ES-I3 (cell line): ENCODE data around the gene SYNE2.

Source experiments
- H3K36me3 ChIP-seq: 2 replicates; pipeline ENCODE4 v1.6.1; 2013; ENCODE audit warnings: mild to moderate bottlenecking, low read length, control low read depth, moderate library complexity; ENCODE audit not compliant: insufficient read depth
- H3K4me1 ChIP-seq: 2 replicates; pipeline ENCODE4 v1.6.1; 2013; ENCODE audit warnings: mild to moderate bottlenecking, control low read depth, low read length; ENCODE audit not compliant: insufficient read depth
- H3K9ac ChIP-seq: 2 replicates; pipeline ENCODE4 v1.6.1; 2013; ENCODE audit warnings: low read depth, mild to moderate bottlenecking, low read length, moderate library complexity
- H3K9me3 ChIP-seq: 2 replicates; pipeline ENCODE4 v1.6.1; 2013; ENCODE audit warnings: mild to moderate bottlenecking, low read length, moderate library complexity; ENCODE audit not compliant: control insufficient read depth, insufficient read depth

SYNE2 gene

GRCh38 chr14:64118892-64119291 lies 266.1 kb downstream of the SYNE2 start:
- no peak overlapping the region for H3K9ac ChIP-seq
- H3K9me3 ChIP-seq, result no peaks in the 10 kb centered on the region
- H3K36me3 ChIP-seq, result peaks cover 5% of the 10 kb centered on the region
- 0 out of 2 replicates have a peak, but pooled peaks cover under 1% of the 10 kb centered on the region for H3K4me1 ChIP-seq

GRCh38 chr14:64119500-64119899 lies 266.7 kb downstream of the SYNE2 start:
- Histone ChIP-seq H3K9me3 (no peaks in the 10 kb centered on the region), H3K4me1 (no peaks in the 10 kb centered on the region), H3K9ac (no peak overlapping the region), H3K36me3 (peaks cover 5% of the 10 kb centered on the region)

- Histone ChIP-seq H3K36me3 (peaks cover 5% of the 10 kb centered on the region), H3K9ac (no peak overlapping the region), H3K4me1 (no peaks in the 10 kb centered on the region), H3K9me3 (no peaks in the 10 kb centered on the region)
Measured at GRCh38 chr14:64119980-64120379, 267.2 kb downstream of the SYNE2 start.

DNA sequence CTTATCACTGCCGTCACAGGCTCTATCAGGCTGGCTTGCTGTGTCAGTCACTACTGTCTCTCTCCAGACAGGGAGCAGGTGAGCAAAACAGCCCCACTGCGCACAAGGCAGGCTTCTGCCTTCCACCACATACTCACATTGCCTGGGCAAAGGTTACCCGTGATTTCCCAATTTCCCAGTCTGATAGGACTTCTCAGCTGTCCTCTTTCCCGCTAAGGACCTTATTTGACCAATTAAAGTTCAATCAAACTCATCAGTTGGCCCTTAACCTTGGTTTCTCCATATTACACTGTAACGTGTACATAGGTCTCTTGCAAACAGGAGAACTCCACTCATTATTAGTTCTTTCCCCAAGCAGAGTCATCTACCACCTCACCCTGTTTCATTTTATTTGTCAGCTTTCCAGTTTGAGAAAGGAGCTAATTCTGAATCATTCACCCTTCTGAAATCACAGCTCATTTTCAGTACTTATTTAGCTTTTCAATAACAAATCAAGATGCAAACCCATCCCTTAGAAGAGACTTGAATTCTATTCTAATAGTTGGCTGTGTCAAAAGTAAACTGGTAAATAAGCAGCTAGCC lies 270.5 kb downstream of the SYNE2 start:
- no peaks in the 10 kb centered on the region for H3K9me3 ChIP-seq
- no peak overlapping the region for H3K9ac ChIP-seq
- no peaks in the 10 kb centered on the region for H3K4me1 ChIP-seq
- peaks cover 18% of the 10 kb centered on the region for H3K36me3 ChIP-seq

GRCh38 chr14:64125270-64125669 lies 272.5 kb downstream of the SYNE2 start:
- H3K36me3 ChIP-seq, result peaks cover 21% of the 10 kb centered on the region

GRCh38 chr14:64126548-64126947 lies 273.7 kb downstream of the SYNE2 start:
- Histone ChIP-seq H3K9me3 (no peaks in the 10 kb centered on the region), H3K9ac (no peak overlapping the region), H3K4me1 (no peaks in the 10 kb centered on the region), H3K36me3 (peaks cover 21% of the 10 kb centered on the region)

More at GRCh38 chr14:64125270-64125669, 272.5 kb downstream of the SYNE2 start:
- Histone ChIP-seq H3K9ac (no peak overlapping the region), H3K4me1 (no peaks in the 10 kb centered on the region), H3K9me3 (no peaks in the 10 kb centered on the region)

DNA sequence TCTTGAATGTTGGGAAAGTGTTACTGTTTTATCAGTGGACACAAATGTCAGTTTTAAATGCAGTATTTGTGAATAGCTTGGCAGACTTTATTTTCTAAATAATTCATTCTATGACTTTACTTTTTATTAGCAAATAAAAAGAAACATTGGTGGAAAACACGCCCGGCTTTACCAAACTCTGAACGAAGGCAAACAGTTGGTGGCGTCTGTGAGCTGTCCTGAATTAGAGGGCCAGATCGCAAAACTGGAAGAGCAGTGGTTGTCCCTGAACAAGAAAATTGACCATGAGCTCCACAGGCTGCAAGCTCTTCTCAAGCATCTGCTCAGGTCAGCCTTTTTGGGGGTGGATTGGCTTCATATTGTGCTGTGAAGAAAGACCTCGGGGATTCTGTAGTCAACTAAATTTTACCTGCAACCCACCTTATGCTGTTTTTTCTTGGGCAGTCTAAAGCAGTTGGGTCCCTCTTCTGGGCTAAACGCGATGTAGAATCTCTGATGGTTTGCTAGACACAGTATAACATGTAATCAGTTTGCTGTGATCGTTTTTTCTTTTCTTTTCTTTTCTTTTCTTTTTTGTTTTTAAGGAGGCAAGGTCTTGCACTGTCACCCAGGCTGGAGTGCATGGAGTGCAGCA lies 285.0 kb downstream of the SYNE2 start:
- H3K36me3 ChIP-seq, result no peaks in the 10 kb centered on the region; the same call in 1 of the 2 replicates
- H3K4me1 ChIP-seq, result no peaks in the 10 kb centered on the region
- no peak overlapping the region for H3K9ac ChIP-seq
- H3K9me3 ChIP-seq, result no peaks in the 10 kb centered on the region

- Histone ChIP-seq H3K4me1 (no peaks in the 10 kb centered on the region), H3K36me3 (no peaks in the 10 kb centered on the region; the same call in 1 of the 2 replicates), H3K9me3 (no peaks in the 10 kb centered on the region), H3K9ac (no peak overlapping the region)
Measured at GRCh38 chr14:64147126-64147790, 294.5 kb downstream of the SYNE2 start.

DNA sequence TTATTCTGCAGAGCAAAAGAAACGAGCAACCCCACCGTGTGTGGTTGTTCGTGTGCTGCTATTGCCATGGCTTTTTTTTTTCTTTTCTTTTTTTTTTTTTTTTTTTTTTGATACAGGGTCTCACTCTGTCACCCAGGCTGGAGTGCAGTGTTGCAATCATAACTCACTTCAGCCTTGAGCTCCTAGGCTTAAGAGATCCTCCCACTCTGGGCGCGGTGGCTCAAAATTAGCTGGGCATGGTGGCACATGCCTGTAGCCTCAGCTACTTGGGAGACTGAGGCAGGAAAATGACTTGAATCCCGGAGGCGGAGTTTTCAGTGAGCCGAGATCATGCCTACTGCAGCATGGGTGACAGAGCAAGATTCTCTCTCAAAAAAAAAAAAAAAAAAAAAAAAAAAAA lies 297.1 kb downstream of the SYNE2 start:
- Histone ChIP-seq H3K4me1 (no peaks in the 10 kb centered on the region), H3K9me3 (no peaks in the 10 kb centered on the region), H3K36me3 (no peaks in the 10 kb centered on the region), H3K9ac (no peak overlapping the region)

- Histone ChIP-seq H3K4me1 (no peaks in the 10 kb centered on the region), H3K36me3 (no peaks in the 10 kb centered on the region), H3K9me3 (no peaks in the 10 kb centered on the region), H3K9ac (no peak overlapping the region)
Measured at GRCh38 chr14:64158608-64159007, 305.8 kb downstream of the SYNE2 start.

- Histone ChIP-seq H3K4me1 (no peaks in the 10 kb centered on the region), H3K36me3 (no peaks in the 10 kb centered on the region), H3K9ac (no peak overlapping the region), H3K9me3 (no peaks in the 10 kb centered on the region)
Measured at GRCh38 chr14:64159588-64159987, 306.8 kb downstream of the SYNE2 start.

- H3K36me3 ChIP-seq, result no peaks in the 10 kb centered on the region
- H3K9ac ChIP-seq, result no peak overlapping the region
- no peaks in the 10 kb centered on the region for H3K4me1 ChIP-seq
- H3K9me3 ChIP-seq, result no peaks in the 10 kb centered on the region
Measured at GRCh38 chr14:64170181-64170580, 317.4 kb downstream of the SYNE2 start.

DNA sequence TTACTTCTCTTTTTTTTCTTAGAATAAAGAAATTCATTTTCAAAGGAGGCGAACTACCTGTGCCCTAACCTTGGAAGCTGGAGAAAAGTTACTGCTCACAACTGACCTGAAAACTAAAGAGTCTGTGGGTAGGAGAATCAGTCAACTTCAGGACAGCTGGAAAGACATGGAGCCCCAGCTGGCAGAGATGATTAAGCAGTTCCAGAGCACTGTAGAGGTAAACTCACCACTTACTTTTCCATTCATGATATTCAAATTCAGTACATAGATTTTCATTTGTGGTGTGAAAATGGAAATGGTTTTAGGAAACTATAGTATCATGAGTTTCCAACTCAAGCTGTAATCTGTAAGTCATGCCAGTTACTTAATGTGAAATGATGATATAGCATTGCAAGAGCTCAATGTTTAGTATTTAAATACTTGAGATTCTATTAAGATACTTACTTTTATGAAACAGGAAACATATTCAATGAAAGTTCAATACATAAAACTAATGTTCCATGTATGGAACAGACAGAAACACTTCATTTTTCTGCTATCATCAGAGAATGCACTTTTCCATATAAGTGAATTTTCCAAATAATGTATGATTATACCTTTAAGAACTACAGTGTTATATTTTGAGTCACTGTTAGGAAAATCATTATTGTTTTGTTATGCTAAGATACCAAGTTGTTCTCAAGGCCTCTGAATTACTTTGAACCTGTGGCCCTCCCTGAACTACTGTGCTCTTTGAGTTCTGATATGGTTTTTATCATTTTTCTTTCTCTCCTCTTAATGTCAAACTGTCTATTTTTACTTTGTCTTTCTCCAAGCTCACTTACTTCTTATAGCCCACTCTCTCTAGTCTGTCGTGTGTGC lies 322.3 kb downstream of the SYNE2 start:
- no peak overlapping the region for H3K9ac ChIP-seq
- H3K9me3 ChIP-seq, result no peaks in the 10 kb centered on the region
- no peaks in the 10 kb centered on the region for H3K4me1 ChIP-seq
- peaks cover 4% of the 10 kb centered on the region; the same call in 1 of the 2 replicates for H3K36me3 ChIP-seq

DNA sequence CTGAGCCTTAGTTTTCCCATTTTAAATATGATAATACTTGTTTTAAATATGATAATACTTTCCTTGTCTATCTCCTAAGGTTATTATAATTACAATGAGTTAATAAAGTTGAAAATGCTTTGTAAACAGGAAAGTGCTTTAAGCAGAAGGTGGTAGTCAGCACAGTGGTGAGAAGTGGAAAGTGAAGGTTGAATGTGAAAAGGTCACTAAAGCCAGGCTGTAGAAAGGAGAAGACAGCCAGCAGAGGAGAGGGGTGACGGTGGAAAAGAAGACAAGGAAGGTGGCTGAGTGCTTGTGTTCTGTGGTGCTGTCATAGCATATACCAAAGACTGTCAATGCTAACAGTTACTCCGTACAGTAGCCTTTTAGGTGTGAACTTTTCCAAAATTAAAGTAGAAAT lies 323.5 kb downstream of the SYNE2 start:
- Histone ChIP-seq H3K9ac (no peak overlapping the region), H3K4me1 (no peaks in the 10 kb centered on the region), H3K36me3 (peaks cover 4% of the 10 kb centered on the region; the same call in 1 of the 2 replicates), H3K9me3 (no peaks in the 10 kb centered on the region)
